Neuronal stem cell (in vitro differentiated cells): ENCODE measurements around the gene SPATA24.
A peak's percentile ranks its signal among the peaks of the same experiment; 100 is the strongest.

Source experiments
- DNase-seq: peaks from one replicate; pipeline ENCODE4 v3.0.0-alpha.2; 2013; ENCODE audit warnings: low spot score
- H2AFZ ChIP-seq: one replicate; pipeline ENCODE4 v1.6.1; 2013; ENCODE audit warnings: mild to moderate bottlenecking, low read length, inconsistent platforms
- H2AK5ac ChIP-seq: 2 replicates; pipeline ENCODE4 v1.6.1; 2013; ENCODE audit warnings: low read depth, mild to moderate bottlenecking, inconsistent platforms, low read length, moderate library complexity, mixed read lengths
- H2BK120ac ChIP-seq: 2 replicates; pipeline ENCODE4 v1.6.1; 2013; ENCODE audit warnings: low read depth, mild to moderate bottlenecking, inconsistent platforms, low read length, moderate library complexity, mixed read lengths
- H2BK12ac ChIP-seq: one replicate; pipeline ENCODE4 v1.6.1; 2013; ENCODE audit warnings: low read length, inconsistent platforms
- H2BK15ac ChIP-seq: 2 replicates; pipeline ENCODE4 v1.6.1; 2013; ENCODE audit warnings: mild to moderate bottlenecking, low read length, inconsistent platforms, mixed read lengths
- H2BK5ac ChIP-seq: one replicate; pipeline ENCODE4 v1.6.1; 2013; ENCODE audit warnings: inconsistent platforms, mild to moderate bottlenecking, low read length, moderate library complexity
- H3K14ac ChIP-seq: one replicate; pipeline ENCODE4 v1.6.1; 2013; ENCODE audit warnings: low read length, inconsistent platforms
- H3K18ac ChIP-seq: 2 replicates; pipeline ENCODE4 v1.6.1; 2013; ENCODE audit warnings: low read length, inconsistent platforms
- H3K23ac ChIP-seq: 2 replicates; pipeline ENCODE4 v1.6.1; 2013; ENCODE audit warnings: low read depth, mild to moderate bottlenecking, mixed read lengths, low read length, inconsistent platforms; ENCODE audit not compliant: poor library complexity
- H3K27ac ChIP-seq: replicated peaks from 3 replicates; pipeline ENCODE4 v1.5.1; 2013; ENCODE audit warnings: low read length, inconsistent platforms
- H3K27me3 ChIP-seq, 3 experiments: 2 replicates each; pipeline ENCODE4 v1.6.1; 2013; ENCODE audit warnings: low read length in 3 of 3, mild to moderate bottlenecking in 2 of 3, inconsistent platforms in 1 of 3, low read depth in 1 of 3, mixed read lengths in 1 of 3, moderate library complexity in 1 of 3; ENCODE audit not compliant: control insufficient read depth in 3 of 3, insufficient read depth in 3 of 3
- H3K36me3 ChIP-seq, 2 donors: replicated peaks in 1 of 2; 2 replicates each; pipeline ENCODE4 v1.6.1; 2013; ENCODE audit warnings: low read length in 2 of 2; ENCODE audit not compliant: control insufficient read depth in 2 of 2, insufficient read depth in 2 of 2
- H3K4ac ChIP-seq: 2 replicates; pipeline ENCODE4 v1.6.1; 2013; ENCODE audit warnings: inconsistent platforms, mild to moderate bottlenecking, low read length, moderate library complexity
- H3K4me1 ChIP-seq, 2 donors: 1 replicate in 1 of 2; 2 replicates in 1 of 2; pipeline ENCODE4 v1.6.1; 2013; ENCODE audit warnings: low read length in 2 of 2, low read depth in 1 of 2; ENCODE audit not compliant: control insufficient read depth in 2 of 2, insufficient read depth in 1 of 2
- H3K4me2 ChIP-seq: one replicate; pipeline ENCODE4 v1.6.1; 2013; ENCODE audit warnings: mild to moderate bottlenecking, low read length, inconsistent platforms; ENCODE audit not compliant: insufficient read depth, poor library complexity, severe bottlenecking
- H3K4me3 ChIP-seq, 2 donors: 2 replicates each; pipeline ENCODE4 v1.5.1; 2013; ENCODE audit warnings: low read length in 2 of 2, mild to moderate bottlenecking in 2 of 2, inconsistent platforms in 1 of 2, moderate library complexity in 1 of 2
- H3K79me1 ChIP-seq: one replicate; pipeline ENCODE4 v1.6.1; 2013; ENCODE audit warnings: low read depth, mild to moderate bottlenecking, inconsistent platforms, low read length, moderate library complexity
- H3K9ac ChIP-seq: one replicate; pipeline ENCODE4 v1.6.1; 2013; ENCODE audit warnings: mild to moderate bottlenecking, low read depth, low read length, inconsistent platforms; ENCODE audit not compliant: poor library complexity
- H3K9me3 ChIP-seq, 2 donors: replicated peaks in 1 of 2; 2 replicates each; pipeline versions ENCODE3 to v1.6.1; 2013; ENCODE audit warnings: low read length in 2 of 2, mild to moderate bottlenecking in 2 of 2, inconsistent platforms in 1 of 2, low read depth in 1 of 2, mixed read lengths in 1 of 2, moderate library complexity in 1 of 2; ENCODE audit not compliant: control insufficient read depth in 2 of 2, insufficient read depth in 1 of 2
- H4K8ac ChIP-seq: one replicate; pipeline ENCODE4 v1.6.1; 2013; ENCODE audit warnings: low read depth, mild to moderate bottlenecking, inconsistent platforms, low read length, moderate library complexity
- H4K91ac ChIP-seq: one replicate; pipeline ENCODE4 v1.6.1; 2013; ENCODE audit warnings: low read length, low read depth, mild to moderate bottlenecking, inconsistent platforms; ENCODE audit not compliant: poor library complexity
- WGBS, 2 donors: extraction: QIAGEN DNeasy Blood & Tissue Kit; methylation state at CpG; one replicate each; pipeline ENCODE4 v1.1.7; 2013; ENCODE audit warnings: missing lambda C conversion rate in 2 of 2, mixed read lengths in 1 of 2; ENCODE audit not compliant: insufficient read length in 2 of 2, insufficient replicate concordance in 1 of 2; ENCODE audit errors: extremely low coverage in 2 of 2; 5-methylcytosine and 5-hydroxymethylcytosine counted together

Gene SPATA24

GRCh38 chr5:139415869-139416268 is 12.0 kb upstream of the SPATA24 start:
- Histone ChIP-seq H3K9me3 (no peaks in the 10 kb centered on the region), H3K79me1 (no peaks in the 10 kb centered on the region), H4K8ac (no peak overlapping the region), H4K91ac (no peak overlapping the region), H2BK12ac (no peak overlapping the region), H3K27ac (no peak overlapping the region), H3K23ac (no peak overlapping the region), H2AFZ (no peak overlapping the region), H3K4me1 (peaks cover 0 to 5% of the 10 kb centered on the region in 2 donors), H3K27me3 (no peaks in the 10 kb centered on the region), H3K18ac (no peak overlapping the region), H3K4ac (no peak overlapping the region), H2BK120ac (no peak overlapping the region), H3K36me3 (peaks cover 20 to 82% of the 10 kb centered on the region in 2 donors), H3K4me2 (no peak overlapping the region), H3K9ac (no peak overlapping the region), H2BK15ac (no peak overlapping the region), H3K4me3 (no peak overlapping the region), H2BK5ac (no peak overlapping the region), H2AK5ac (no peak overlapping the region), H3K14ac (no peak overlapping the region)
- no peak for DNase-seq

GRCh38 chr5:139415221-139415861 is 11.5 kb upstream of the SPATA24 start:
- no peak overlapping the region for H3K14ac ChIP-seq
- WGBS, 2 donors, result no CpG with 5 or more reads among the region's 8 CpGs
- peaks cover 20 to 77% of the 10 kb centered on the region in 2 donors for H3K36me3 ChIP-seq
- no peaks in the 10 kb centered on the region for H3K79me1 ChIP-seq
- peak overlapping the region in 1 of 2 donors; percentile 4 for H3K4me3 ChIP-seq
- no peak overlapping the region for H3K18ac ChIP-seq
- H2BK5ac ChIP-seq, result no peak overlapping the region
- no peak overlapping the region for H2AK5ac ChIP-seq
- no peak overlapping the region for H3K27ac ChIP-seq
- no peaks in the 10 kb centered on the region for H3K9me3 ChIP-seq
- no peak overlapping the region for H3K4ac ChIP-seq
- H2AFZ ChIP-seq, result no peak overlapping the region
- peaks cover 0 to 5% of the 10 kb centered on the region in 2 donors for H3K4me1 ChIP-seq
- H2BK15ac ChIP-seq, result no peak overlapping the region
- H3K23ac ChIP-seq, result peak overlapping the region; percentile 20
- DNase-seq, result no peak
- H2BK120ac ChIP-seq, result no peak overlapping the region
- peak overlapping the region; percentile 45 for H3K9ac ChIP-seq
- no peaks in the 10 kb centered on the region for H3K27me3 ChIP-seq
- no peak overlapping the region for H4K91ac ChIP-seq
- no peak overlapping the region for H3K4me2 ChIP-seq
- no peak overlapping the region for H2BK12ac ChIP-seq
- no peak overlapping the region for H4K8ac ChIP-seq

- no peak overlapping the region for H3K4me3 ChIP-seq
- no peaks in the 10 kb centered on the region for H3K27me3 ChIP-seq
- H3K36me3 ChIP-seq, result peaks cover 20 to 70% of the 10 kb centered on the region in 2 donors
- H3K4me1 ChIP-seq, result peaks cover 0 to 5% of the 10 kb centered on the region in 2 donors
- no peak overlapping the region for H3K14ac ChIP-seq
- no peak overlapping the region for H2BK15ac ChIP-seq
- no peak overlapping the region for H3K9ac ChIP-seq
- H2AK5ac ChIP-seq, result no peak overlapping the region
- no peak for DNase-seq
- H2BK12ac ChIP-seq, result no peak overlapping the region
- H4K8ac ChIP-seq, result no peak overlapping the region
- no peak overlapping the region for H3K4me2 ChIP-seq
- no peak overlapping the region for H3K18ac ChIP-seq
- H2AFZ ChIP-seq, result no peak overlapping the region
- no peak overlapping the region for H2BK5ac ChIP-seq
- H3K79me1 ChIP-seq, result no peaks in the 10 kb centered on the region
- no peak overlapping the region for H3K4ac ChIP-seq
- no peak overlapping the region for H4K91ac ChIP-seq
- no peaks in the 10 kb centered on the region for H3K9me3 ChIP-seq
- no peak overlapping the region for H3K27ac ChIP-seq
- no peak overlapping the region for H2BK120ac ChIP-seq
- WGBS, 2 donors, result no CpG with 5 or more reads among the region's 9 CpGs
- no peak overlapping the region for H3K23ac ChIP-seq
Measured at GRCh38 chr5:139414581-139415130, 10.8 kb upstream of the SPATA24 start.

- DNase-seq, result no peak
- Histone ChIP-seq H4K91ac (no peak overlapping the region), H2BK5ac (no peak overlapping the region), H3K4me2 (no peak overlapping the region), H3K9ac (no peak overlapping the region), H3K79me1 (no peaks in the 10 kb centered on the region), H3K18ac (no peak overlapping the region), H3K9me3 (no peaks in the 10 kb centered on the region), H3K27me3 (no peaks in the 10 kb centered on the region), H3K14ac (no peak overlapping the region), H3K4me3 (no peak overlapping the region), H3K4me1 (no peaks in the 10 kb centered on the region), H2BK15ac (no peak overlapping the region), H3K36me3 (peaks cover 18 to 63% of the 10 kb centered on the region in 2 donors), H3K27ac (no peak overlapping the region), H2AK5ac (no peak overlapping the region), H2AFZ (no peak overlapping the region), H2BK120ac (no peak overlapping the region), H2BK12ac (no peak overlapping the region), H3K23ac (no peak overlapping the region), H4K8ac (no peak overlapping the region), H3K4ac (no peak overlapping the region)
- no CpG with 5 or more reads among the region's 6 CpGs for WGBS, 2 donors
Measured at GRCh38 chr5:139413963-139414362, 10.1 kb upstream of the SPATA24 start.
